Transverse colon (tissue), 4 donors: ENCODE data around the gene DNM1. TPM values are rescaled to one million over a fixed set of nuclear protein-coding genes. Genes with fewer than 3 reads are reported as not detected.

Experiments used
- DNase-seq: peaks from one replicate; pipeline ENCODE4 v3.0.0-alpha.2; 2019
- H3K27ac ChIP-seq, 4 donors: fragments of 200-600 bp; sonication (generic); 2 replicates each; pipeline ENCODE4 v1.5.1; 2016 to 2018; ENCODE audit warnings: inconsistent platforms in 4 of 4
- H3K27me3 ChIP-seq: fragments of 200-600 bp; sonication (generic); 2 replicates; pipeline ENCODE4 v1.5.1; 2017; ENCODE audit warnings: inconsistent platforms
- H3K36me3 ChIP-seq, 4 donors: fragments of 200-600 bp; sonication (generic); 2 replicates each; pipeline ENCODE4 v1.5.1; 2017 to 2019; ENCODE audit warnings: inconsistent platforms in 4 of 4
- H3K4me1 ChIP-seq, 4 donors: fragments of 200-600 bp; sonication (generic); 2 replicates each; pipeline ENCODE4 v1.5.1; 2017 to 2020; ENCODE audit warnings: inconsistent platforms in 4 of 4
- H3K4me3 ChIP-seq, 4 donors: fragments of 200-600 bp; sonication (generic); 1 replicate in 1 of 4; 2 replicates in 3 of 4; pipeline versions ENCODE4 v1.5.1 to v1.6.1; 2017 to 2019; ENCODE audit warnings: inconsistent platforms in 4 of 4
- H3K9me3 ChIP-seq, 2 donors: fragments of 200-600 bp; sonication (generic); 2 replicates each; pipeline ENCODE4 v1.5.1; 2017 to 2019; ENCODE audit warnings: inconsistent platforms in 2 of 2
- CTCF ChIP-seq, 5 experiments: fragments of 200-600 bp in 3 of 5; fragments of 450-650 bp in 2 of 5; sonication (generic) in 3 of 5; IDR thresholded peaks; 1 replicate in 2 of 5; 2 replicates in 3 of 5; pipeline ENCODE4 v1.5.1; 2016 to 2017; ENCODE audit warnings: antibody characterized with exemption in 5 of 5, inconsistent platforms in 3 of 5, mild to moderate bottlenecking in 2 of 5, moderate library complexity in 1 of 5
- EP300 ChIP-seq: sonication (generic); formaldehyde crosslinking; IDR thresholded peaks from one replicate; pipeline ENCODE4 v1.6.1; 2017; ENCODE audit warnings: antibody characterized with exemption, low read depth
- POLR2A ChIP-seq: fragments of 450-650 bp; IDR thresholded peaks from one replicate; pipeline ENCODE4 v1.6.1; 2016; ENCODE audit warnings: antibody characterized with exemption, mild to moderate bottlenecking, moderate library complexity
- POLR2AphosphoS5 ChIP-seq, 3 donors: sonication (generic); formaldehyde crosslinking; IDR thresholded peaks; one replicate each; pipeline ENCODE4 v1.6.1; 2016; ENCODE audit warnings: antibody characterized with exemption in 3 of 3
- WGBS, 2 donors: methylation state at CpG; one replicate each; pipeline ENCODE4 v1.1.5; 2018; ENCODE audit warnings: low coverage in 1 of 2; 5-methylcytosine and 5-hydroxymethylcytosine counted together
- in situ Hi-C, 4 donors: fragments of 200-750 bp; cut with MboI; loops; one replicate each; pipeline versions ENCODE4 v1.15.0 to v1.15.1; 2017; ENCODE audit warnings: low sequenced_read_pairs in 3 of 4, low pct_ligation_motif_present in 1 of 4, low pct_unique_long_range_greater_than_20kb in 1 of 4
- intact Hi-C: fragments of 100-400 bp; cut with DNase I; formaldehyde crosslinking; loops from one replicate; pipeline ENCODE4 v1.15.1; 2023; ENCODE audit warnings: low total_unique reads
- total RNA-seq, 4 donors: library from RNA; depleted of rRNA; stranded (reverse); fragments of >200 nt; gene quantifications; one replicate each; pipeline ENCODE4 v1.1.0, GENCODE V29; 2016

DNM1 gene
- total RNA-seq, 4 donors from 2014 or later, result 7.5 to 41.8 (median 14.3) TPM

- Histone ChIP-seq H3K4me3 (no peak overlapping the region), H3K4me1 (peaks cover 2 to 12% (median 7%) of the 10 kb centered on the region in 4 donors), H3K36me3 (no peaks in the 10 kb centered on the region), H3K27ac (peak overlapping the region; percentile 44 to 68 (median 57)), H3K9me3 (no peaks in the 10 kb centered on the region), H3K27me3 (no peaks in the 10 kb centered on the region)
- DNase-seq, result no peak
- intact Hi-C loops (no loop called here), in situ Hi-C loops (no loop called here)
- WGBS, 2 donors, result 61% methylated on average over 7 of the region's 7 CpGs; no CpG with 5 or more reads in 1 of the 2 donors
- TF ChIP-seq POLR2A (no peak), CTCF (IDR thresholded peaks at IDR 0.05) (no peak), EP300 (no peak), POLR2AphosphoS5 (IDR thresholded peaks at IDR 0.05) (no peak)
Observed at GRCh38 chr9:128242828-128243214, 39.6 kb downstream of the DNM1 start.

- in situ Hi-C loops (no loop called here), intact Hi-C loops (no loop called here)
- no peak for DNase-seq
- TF ChIP-seq POLR2A, result no peak
- TF ChIP-seq POLR2AphosphoS5 (IDR thresholded peaks at IDR 0.05), result no peak
- no peak for TF ChIP-seq EP300
- no peak for TF ChIP-seq CTCF (IDR thresholded peaks at IDR 0.05)
- Histone ChIP-seq H3K4me1 (peaks cover 2 to 12% (median 7%) of the 10 kb centered on the region in 4 donors), H3K27ac (peak overlapping the region; percentile 44 to 68 (median 57)), H3K9me3 (no peaks in the 10 kb centered on the region), H3K4me3 (no peak overlapping the region), H3K27me3 (no peaks in the 10 kb centered on the region), H3K36me3 (no peaks in the 10 kb centered on the region)
- WGBS, 2 donors, result 55% methylated on average over 12 of the region's 13 CpGs; no CpG with 5 or more reads in 1 of the 2 donors
Observed at GRCh38 chr9:128243215-128244018, 40.2 kb downstream of the DNM1 start.

- no peaks in the 10 kb centered on the region for H3K27me3 ChIP-seq
- in situ Hi-C loops, result no loop called here
- peak overlapping the region in 2 of 4 donors; percentile 11 to 29 for H3K4me3 ChIP-seq
- WGBS, 2 donors, result 47% methylated on average over 13 of the region's 13 CpGs; no CpG with 5 or more reads in 1 of the 2 donors
- H3K9me3 ChIP-seq, result no peaks in the 10 kb centered on the region
- DNase-seq, result no peak
- H3K4me1 ChIP-seq, result peaks cover 2 to 12% (median 7%) of the 10 kb centered on the region in 4 donors
- TF ChIP-seq EP300 (no peak), POLR2A (no peak)
- peak overlapping the region; percentile 53 to 68 (median 62) for H3K27ac ChIP-seq
- intact Hi-C loops, result no loop called here
- H3K36me3 ChIP-seq, result no peaks in the 10 kb centered on the region
Observed at GRCh38 chr9:128244091-128244836, 41.1 kb downstream of the DNM1 start.

GRCh38 chr9:128244837-128245231 lies 41.7 kb downstream of the DNM1 start:
- H3K9me3 ChIP-seq, result no peaks in the 10 kb centered on the region
- H3K27ac ChIP-seq, result peak overlapping the region; percentile 53 to 68 (median 62)
- intact Hi-C loops (no loop called here), in situ Hi-C loops (no loop called here)
- no peaks in the 10 kb centered on the region for H3K27me3 ChIP-seq
- peak; percentile 65 for DNase-seq
- peak overlapping the region in 2 of 4 donors; percentile 11 to 29 for H3K4me3 ChIP-seq
- peaks cover 2 to 13% (median 7%) of the 10 kb centered on the region in 4 donors for H3K4me1 ChIP-seq
- WGBS, 2 donors, result 20% methylated on average over 7 of the region's 18 CpGs; no CpG with 5 or more reads in 1 of the 2 donors
- TF ChIP-seq POLR2AphosphoS5 (IDR thresholded peaks at IDR 0.05) (peak; percentile 36 to 49 (median 43)), CTCF (IDR thresholded peaks at IDR 0.05) (no peak), POLR2A (peak; percentile 17), EP300 (no peak)
- H3K36me3 ChIP-seq, result no peaks in the 10 kb centered on the region
